Measurements from ENCODE around the gene LIN9.
"Not testable (repeated sequence)": the region's sequence is repeated elsewhere in the genome, so short reads cannot be mapped to it uniquely, and the experiment has no call there.

LIN9 gene

DNA sequence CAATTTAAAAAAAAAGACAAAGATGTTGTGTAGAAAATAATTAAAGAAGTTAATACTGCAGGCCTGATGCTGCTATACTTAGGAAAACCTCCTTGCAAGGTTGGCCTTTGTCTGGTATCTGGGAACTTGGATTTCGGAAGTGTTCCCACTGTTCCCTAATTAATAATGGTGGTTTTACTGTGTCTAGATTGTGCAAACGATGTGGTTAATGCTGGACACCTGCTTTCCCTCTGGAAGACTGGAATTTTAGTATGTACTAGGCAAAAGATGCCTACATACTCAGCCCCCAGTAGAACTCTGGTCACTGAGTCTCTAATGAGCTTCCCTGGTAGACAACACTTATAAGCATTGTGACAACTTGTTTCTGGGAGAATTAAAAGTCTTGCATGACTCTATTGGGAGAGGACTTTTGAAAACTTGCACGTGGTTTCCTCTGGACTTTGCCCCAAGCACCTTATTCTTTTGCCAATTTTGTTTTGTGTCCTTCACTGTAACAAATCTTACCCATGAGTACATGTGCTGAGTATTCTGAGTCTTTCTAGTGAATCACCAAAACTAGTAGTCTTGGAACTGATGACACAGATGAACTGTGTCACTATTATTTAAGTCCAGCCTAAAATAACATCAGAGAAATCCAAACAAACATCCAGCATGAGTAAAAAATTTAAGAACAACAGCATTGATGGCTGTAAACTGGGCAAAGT, 40.4 kb downstream of the LIN9 start:
- DNase-seq: no peak

DNA sequence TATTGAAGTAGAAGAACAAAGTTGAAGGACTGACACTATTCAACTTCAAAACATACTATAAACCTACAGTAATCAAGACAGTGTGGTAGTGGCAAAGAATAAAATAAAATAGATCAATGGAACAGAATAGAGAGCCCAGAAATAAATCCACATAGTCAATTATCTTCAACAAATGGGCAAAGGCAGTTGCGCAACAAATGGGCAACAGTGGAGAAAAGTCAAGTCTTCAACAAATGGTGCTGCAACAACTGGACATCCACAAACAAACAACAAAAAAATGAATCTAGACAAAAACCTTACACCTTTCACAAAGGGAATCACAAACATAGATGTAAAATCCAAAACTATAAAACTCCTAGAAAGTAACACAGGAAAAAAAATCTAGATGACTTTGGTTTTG, 47.1 kb downstream of the LIN9 start:
- no peak for DNase-seq

DNA sequence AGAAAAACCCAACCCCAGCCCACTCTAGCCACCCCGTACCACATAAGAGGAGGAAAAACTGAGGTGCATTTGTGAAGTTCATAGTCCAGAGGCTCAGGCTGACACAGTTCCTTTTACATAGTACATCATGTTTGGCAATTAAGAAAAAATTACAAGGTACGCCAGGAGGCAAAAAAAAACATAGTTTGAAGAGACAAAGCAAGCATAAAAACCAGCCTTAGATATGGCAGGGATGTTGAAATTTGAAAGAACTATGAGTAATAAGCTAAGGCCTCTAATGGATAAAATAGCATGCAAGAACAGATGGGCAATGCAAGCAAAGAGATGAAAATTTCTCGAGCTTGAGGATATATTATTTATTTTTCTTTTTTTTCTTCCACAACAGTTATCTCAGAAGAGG, 53.6 kb downstream of the LIN9 start:
- DNase-seq: no peak

DNA sequence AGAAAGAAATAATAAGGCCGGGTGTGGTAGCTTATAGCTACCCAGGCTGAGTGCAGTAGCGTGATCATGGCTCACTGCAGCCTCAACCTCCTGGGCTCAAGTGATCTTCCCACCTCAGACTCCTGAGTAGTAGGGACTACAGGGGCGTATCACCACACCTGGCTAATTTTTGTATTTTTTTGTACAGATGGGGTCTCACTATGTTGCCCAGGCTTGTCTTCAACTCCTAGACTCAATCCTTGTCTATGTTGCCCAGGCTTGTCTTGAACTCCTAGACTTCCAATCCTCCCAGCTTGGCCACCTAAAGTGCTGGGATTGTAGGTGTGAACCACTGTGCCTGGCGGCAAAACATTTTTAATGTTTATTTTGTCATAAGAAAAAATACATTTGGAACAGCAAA, 55.0 kb downstream of the LIN9 start:
- no peak for DNase-seq

DNA sequence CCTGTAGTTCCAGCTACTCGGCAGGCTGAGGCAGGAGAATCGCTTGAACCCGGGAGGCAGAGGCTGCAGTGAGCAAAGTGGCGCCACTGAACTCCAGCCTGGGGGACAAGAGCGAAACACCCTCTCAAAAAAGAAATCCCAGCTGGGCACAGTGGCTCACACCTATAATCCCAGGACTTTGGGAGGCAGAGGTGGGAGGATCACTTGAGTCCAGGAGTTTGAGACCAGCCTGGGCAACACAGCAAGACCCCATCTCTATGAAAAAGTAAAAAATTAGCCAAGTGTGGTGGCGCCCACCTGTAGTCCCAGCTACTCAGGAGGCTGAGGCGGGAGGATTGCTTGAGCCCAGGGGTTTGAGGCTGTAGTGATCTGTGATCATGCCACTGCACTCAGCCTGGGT, 56.1 kb downstream of the LIN9 start:
- not testable (repeated sequence) for DNase-seq

DNA sequence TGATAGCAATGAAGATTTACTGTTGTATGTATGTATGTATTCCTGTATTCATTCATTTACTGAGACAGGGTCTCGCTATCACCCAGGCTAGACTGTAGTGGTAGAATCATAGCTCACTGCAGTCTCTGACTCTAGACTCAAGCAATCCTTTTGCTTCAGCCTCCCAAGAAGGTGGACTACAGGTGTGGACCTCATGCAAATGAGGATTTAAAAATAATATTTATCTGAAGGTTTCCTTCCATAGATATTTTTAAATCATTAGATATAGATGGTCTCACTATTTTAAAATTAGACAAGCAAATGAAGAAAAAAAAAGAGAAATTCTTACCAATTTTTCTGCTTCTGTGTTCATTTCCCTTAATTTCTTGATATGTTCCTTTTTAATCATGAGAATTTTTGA, 58.5 kb downstream of the LIN9 start:
- DNase-seq: no peak

DNA sequence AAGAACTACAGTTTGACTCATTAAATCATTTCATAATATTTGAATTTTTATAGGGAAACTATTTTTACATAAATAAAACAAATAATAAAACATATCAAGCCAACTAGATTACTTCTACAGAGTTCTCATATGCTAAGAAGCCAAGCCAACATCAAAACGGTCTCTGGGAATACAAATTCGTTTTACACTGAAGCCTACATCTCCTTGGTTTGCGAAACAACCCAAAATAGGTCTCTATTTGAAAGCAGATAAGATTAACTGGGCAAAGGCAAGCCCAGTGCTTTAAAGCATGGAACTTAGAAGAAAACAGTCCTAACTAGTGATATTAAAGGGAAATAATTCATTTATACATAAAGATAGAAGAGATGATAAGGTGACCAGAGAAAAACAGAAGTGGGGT, 60.2 kb downstream of the LIN9 start:
- DNase-seq: no peak

DNA sequence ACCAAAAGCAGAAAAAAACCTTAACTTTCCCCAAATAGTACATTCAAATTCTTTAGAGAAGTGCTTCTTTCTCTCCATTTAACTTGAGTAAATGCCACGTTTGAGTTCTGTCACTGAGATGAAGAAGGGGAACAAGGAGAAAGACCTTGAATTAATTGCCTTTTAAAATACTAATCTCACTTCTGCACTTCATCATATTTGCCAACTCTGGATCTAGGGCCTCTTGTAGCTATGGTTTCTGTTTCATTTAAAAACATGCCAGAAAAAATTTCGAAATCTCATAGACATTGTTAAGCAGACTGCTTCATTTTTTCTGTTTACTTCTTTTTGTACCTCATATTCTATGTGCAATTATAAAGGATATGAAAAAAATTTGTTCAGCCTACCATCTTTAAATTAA, 60.9 kb downstream of the LIN9 start:
- DNase-seq: no peak

DNA sequence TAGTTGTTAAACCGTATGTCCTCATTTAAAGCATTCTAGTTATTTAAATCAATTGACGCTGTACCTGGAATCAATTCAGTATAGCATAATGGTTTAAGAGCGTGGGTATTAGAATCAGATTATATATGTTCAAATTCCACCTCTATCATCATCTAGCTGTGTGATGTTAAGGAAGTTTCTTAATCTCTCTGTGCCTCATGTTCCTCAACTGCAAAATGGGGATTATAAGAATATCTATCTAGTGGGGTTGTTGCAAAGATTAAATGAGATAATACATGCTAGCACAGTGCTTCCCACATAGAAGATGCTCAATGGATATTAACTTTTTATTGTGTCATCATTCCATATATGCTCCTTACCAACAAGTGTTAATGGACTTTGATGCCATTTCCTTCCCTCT, 69.5 kb downstream of the LIN9 start:
- no peak for DNase-seq

DNA sequence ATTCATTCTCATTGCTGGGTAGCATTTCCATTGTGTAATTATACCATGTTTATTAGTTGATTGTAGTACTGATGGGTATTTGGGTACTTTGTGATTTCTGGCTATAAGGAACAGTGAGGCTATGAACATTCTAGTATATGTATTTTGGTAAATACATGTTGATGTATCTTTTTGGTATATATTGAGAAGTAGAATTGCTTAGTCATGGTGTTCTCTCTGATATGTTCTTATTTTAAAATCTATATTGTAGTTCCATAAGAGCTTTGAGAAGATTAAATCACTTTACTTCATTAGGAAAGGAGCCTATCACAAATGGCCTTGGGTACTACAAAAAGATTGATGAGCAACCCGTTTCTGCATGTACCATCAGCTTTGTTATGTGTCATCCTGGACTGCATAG, 72.1 kb downstream of the LIN9 start:
- no peak for DNase-seq

DNA sequence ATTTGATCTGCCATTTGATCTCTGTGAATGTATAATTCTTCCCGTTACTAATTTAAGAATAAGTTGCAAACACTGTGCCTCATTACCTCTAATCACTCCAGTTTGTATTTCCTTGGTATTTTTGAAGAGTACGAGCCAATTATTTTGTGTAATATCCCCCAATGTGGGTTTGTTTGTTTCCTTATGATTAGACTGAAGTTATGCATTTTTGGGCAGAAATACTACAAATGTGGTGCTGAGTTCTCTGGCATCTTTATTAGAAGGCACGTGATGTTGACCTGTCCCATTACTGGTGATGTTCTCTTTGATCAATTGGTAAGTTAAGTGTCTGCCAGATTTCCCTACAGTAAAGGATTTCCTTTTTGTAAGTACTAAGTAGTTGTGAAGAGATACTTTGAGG, 75.2 kb downstream of the LIN9 start:
- DNase-seq: no peak

DNA sequence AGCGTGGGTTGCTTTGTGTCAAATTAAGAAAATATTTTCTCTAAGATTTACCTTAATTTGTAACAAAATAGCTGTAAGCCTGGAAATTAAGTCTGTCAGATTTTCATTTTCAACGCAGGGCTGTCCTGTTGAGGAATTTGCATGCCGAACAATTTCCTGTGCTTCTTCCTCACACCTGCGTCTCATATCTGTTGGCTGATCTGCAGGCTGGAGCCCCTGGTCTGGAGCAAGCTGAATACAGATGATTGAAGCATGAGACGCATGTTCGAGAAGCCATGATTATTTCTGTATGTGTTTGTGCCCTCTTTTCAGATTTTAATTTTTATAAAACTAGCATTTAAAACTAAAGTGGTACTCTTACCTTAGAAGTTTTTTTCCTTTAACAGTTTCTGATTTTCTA, 75.7 kb downstream of the LIN9 start:
- no peak for DNase-seq

DNA sequence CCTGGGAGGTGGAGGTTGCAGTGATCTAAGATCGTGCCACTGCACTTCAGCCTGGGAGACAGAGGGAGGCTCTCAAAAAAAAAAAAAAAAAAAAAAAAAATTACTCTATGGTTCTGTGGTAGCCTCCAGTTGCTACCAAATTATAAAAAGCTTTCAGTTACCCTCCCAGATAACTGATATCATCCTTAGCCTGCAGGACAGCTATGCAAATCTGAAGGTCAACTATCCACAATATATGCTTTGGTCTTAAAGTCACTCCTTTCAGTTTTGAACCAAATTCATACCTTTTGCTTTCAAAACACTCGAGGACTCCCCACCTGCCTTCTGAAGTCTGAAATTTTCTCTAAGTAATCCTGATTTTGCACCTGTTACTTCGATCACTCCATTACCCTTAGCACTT, 82.4 kb downstream of the LIN9 start:
- DNase-seq: no peak

DNA sequence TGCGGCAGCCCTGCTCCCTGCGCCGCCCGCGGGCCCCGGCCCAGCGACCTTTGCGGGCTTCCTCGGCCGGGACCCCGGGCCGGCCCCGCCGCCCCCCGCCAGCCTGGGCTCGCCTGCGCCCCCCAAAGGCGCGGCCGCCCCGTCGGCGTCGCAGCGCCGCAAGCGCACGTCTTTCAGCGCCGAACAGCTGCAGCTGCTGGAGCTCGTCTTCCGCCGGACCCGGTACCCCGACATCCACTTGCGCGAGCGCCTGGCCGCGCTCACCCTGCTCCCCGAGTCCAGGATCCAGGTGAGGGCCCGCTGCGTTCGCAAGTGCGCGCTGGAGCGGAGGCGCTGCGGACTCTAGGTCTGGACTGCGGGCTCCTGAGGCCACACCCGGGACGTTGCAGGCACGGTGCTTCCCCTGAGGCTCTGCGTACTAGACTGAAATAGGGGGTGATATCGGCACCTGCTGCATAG, 85.1 kb downstream of the LIN9 start:
- peak; percentile 13 for DNase-seq

DNA sequence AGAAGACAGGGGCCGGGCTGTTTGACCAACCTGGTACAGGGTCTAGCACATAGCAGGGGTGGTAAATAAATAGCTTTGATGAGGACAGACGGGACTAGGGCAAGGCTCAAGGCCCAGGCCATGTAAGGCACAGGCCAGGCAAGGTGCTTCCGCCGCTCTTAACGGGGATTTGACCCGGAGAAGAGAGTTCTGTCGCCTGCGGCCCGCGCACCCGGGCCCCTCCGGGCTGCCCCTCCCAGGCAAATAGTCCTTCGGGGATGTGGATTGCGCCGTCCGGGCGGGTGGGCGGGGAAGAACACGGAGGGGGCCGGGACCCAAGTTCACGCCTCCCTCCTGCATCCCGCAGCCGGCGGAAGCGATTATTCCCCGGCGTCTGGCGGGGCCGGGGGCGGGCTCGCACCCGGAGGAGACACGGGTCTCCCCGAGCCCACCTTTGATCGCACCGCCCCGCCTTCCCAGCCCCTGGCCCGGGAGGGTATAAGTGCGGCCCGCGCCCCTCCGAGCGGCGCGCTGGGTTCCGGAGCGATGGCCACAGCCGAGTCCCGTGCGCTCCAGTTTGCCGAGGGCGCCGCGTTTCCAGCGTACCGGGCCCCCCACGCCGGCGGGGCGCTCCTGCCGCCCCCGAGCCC, 85.7 kb downstream of the LIN9 start, which contains the start of gene MIXL1:
Gene MIXL1 (plus strand): TSS at position 508 of the 629 bp plus-strand sequence. CDS start 18 bp downstream, at position 526.
- DNase-seq: no peak

DNA sequence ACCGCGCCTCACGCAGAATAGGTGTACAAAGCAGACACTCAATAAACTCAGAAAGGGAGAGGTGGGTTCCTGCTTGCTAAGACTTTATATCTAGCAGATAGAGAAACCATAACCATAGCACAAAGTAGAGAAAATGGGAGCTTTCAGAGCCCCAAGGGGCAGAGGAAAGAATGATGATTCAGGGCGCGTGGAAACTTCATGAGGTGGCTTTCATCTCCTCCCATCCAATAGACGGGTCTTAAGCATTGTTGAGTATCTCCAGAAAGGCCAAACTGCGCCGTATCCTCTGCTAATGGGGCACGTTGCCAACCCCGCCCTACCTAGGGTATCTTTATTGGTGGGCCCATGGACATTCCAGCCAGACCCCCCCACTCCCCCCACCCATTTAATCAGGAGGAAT, 86.3 kb downstream of the LIN9 start:
- no peak for DNase-seq

DNA sequence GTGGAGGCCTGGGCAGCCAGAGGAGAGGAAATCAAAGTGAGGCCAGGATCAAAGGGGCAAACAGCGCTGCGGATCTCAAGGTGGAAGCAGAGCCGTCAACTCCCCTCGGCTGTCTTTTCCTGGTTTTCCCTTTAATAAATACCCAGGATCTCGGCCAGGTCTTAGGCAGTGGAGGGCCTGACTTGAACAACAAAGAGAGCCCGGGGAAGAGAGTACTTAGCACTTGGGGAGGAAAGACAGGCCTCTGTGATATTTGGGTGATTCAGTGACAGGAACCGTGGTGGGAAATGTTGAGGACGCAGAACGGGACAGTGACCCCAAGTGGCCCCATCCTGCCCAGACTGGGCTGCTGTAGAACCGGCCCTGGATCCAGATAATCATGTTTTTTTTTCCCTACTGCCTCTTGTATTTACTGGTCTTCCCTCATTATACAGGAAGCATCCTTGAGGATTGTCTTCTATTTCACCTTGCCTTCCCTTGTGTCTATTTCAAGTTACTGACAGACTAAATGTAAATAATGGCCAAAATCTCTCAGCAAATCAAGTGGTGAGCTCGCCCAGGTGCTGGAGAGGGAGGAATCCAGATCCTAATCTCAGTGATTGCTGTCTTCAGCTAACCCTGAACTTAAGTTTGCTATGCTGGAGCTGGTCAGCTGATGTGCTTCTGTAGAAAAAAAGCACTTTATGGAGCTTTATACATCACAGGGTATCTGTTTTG, 88.3 kb downstream of the LIN9 start:
- no peak for DNase-seq

DNA sequence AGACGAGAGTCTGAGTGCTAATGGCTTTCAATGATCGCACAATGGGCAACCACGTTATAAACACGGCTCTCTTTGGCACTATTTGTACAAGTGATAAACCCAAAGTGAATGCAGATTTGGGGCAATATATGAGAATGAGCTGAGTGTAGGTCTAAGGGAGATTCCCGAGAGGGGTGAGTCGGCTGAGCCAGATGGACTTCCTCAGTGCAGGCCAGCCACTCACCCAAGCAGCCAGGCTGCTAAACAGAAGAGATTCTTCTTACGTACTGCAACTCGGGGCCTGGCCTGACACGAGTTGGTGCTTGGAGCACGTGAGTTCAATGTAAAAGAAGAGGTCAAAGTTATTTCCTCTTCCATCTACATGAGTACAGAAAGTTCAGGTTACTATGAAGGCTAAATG, 91.7 kb downstream of the LIN9 start:
- DNase-seq: no peak

DNA sequence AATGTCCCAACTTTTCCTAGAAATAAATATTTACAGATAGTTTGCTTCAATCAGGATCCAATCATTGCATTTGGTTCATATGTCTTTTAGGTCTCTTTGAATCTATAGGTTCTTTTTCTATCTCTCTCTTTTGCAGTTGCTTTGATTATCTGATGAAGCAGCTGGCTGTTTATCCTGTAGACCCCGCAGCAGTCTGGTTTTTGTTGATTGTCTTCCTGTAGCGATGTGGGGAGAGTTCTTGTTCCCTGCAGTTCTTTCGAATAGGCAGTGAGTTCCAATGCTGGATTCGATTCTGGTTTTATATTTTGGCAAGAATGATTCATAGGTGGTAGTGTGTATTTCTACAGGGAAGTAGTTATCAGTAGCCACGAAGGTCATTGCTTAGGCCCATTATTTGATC, 92.9 kb downstream of the LIN9 start:
- no peak for DNase-seq

DNA sequence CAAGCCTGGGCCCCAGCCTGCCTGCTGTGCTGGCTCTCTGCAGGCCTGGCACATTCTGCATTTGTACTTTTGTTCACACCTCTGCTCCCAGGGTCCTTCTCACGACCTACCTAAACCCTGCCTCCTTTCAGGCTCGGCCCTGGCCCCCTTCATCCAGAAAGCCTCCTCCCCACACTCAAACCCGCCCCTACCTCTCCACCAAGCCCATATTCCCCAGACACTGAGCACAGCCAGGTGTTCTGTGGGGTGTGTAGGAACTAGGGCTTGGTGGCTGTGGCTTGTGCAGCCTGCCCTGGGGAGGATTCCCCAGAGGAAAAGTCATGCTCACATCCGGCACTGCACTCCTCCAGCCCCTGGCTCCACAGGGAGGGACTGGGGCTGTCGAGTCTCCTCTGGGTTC, 93.7 kb downstream of the LIN9 start:
- no peak for DNase-seq

DNA sequence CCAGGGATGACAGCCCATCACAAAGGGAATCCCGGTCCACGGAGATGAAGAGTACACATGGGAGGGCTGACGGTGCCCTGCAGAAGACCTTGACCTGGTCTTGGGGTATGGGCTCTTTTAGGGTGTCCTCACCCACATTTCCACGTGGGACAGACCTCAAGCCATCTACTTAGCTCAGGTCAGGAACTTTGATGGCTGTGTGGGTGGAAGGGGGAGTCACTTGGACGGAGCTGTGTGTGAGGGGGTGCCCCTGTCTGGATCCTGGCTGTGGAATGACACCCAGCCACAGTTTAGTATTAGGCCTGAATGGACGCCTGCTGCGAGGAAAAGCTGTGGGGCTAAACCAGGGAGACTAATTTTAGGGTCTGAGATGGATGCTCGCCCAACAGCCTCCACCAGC, 96.4 kb downstream of the LIN9 start:
- no peak for DNase-seq

DNA sequence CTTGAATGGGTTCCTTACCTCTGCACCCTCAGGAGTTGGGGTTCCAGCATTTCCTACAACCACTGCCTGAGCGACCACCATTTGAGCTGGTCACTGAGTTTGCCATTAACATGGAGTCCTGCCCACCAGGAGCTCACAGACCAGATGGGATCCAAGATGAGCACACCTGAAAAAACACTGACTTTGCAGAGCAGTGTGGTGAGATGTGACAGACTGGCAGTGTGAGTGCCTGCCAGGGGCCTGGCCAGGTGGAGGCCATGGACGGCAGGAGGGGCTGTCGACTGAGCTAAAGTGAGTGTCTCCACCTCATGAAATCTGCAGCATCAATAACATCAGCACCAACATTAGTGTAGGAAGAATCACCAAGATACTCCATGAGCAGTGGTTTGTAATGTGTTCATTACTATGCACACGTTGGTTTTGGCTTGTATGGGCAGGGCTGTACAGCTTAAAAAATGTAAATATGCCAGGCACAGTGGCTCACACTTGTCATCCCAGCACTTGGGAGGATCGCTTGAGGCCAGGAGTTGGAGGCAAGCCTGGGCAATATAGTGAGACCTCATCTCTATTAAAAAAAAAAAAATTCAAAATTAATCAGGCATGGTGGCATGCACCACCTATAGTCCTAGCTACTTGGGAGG, 97.7 kb downstream of the LIN9 start:
- DNase-seq: no peak

DNA sequence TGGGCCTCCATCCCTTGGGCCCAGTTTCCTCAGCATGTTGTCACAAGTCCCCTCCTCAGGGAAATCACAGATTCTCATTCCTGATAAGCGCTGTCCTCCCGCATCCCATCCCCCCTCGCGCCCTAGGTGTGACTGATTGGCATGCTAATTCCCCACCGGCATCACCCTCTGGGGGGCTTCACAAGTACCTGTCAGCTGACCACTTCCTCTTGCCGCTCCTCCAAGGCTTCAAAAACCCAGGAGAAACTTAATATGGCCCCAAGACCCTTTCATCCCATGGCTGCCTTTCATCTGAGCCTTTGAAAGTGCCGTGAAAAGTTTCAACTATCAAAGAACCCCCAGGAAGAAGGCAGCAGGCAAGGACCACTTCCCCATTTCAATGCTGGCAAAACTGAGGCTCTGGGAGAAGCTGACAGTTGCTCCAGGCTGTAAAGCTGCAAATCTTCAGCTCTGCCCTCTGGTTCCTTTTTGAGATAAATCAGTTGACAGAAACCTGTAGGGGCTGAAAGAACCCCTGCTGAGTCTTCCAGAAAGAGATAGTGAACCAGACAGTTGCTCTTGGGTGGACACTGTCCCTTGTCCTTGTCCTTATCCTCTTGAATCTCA, 98.3 kb downstream of the LIN9 start:
- DNase-seq: no peak

All from CD4-positive, alpha-beta T cell treated with Interleukin-12 subunit alpha and Interleukin-12 subunit beta, for 1 hour (primary cell).